ENCODE measurements around the gene IQCE. TPM values are rescaled to one million over a fixed set of nuclear protein-coding genes. Genes with fewer than 3 reads are reported as not detected.

The IQCE gene
- total RNA-seq, 1 experiment from 2014 or later, result 21.4 TPM

DNA sequence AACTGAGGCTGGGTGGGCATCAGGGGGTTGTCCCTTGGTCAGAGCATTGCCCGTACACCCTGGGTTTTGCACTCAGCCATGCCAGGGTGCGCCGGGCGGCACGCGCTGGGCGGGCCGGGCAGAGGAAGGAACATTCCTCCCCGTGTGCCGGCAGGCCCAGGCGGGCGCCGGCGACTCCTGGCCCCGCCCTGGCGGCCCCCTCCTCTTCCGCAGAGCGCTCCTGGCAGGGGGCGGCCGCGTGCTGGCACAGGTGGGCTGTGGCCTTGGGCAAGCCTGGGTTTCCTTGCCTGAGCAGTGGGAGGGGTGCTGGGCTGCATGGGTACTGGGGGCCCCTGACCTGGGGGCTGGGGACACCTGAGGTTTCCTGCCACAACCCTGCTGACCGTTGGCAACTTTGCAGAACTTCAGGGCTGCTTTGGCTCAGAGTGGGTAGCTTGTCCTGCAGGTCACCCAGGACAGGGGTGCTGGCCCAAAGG is 35.3 kb upstream of the IQCE start:
- H4K20me1 ChIP-seq (ENCODE audit: insufficient read depth), result no peaks in the 10 kb centered on the region
- peak; percentile 20 for ATAC-seq
- H3K4me1 ChIP-seq (ENCODE audit: control insufficient read depth in 1 of 2, insufficient read depth in 2 of 2, low read length in 2 of 2), result peaks cover 60 to 80% of the 10 kb centered on the region in 2 experiments

DNA sequence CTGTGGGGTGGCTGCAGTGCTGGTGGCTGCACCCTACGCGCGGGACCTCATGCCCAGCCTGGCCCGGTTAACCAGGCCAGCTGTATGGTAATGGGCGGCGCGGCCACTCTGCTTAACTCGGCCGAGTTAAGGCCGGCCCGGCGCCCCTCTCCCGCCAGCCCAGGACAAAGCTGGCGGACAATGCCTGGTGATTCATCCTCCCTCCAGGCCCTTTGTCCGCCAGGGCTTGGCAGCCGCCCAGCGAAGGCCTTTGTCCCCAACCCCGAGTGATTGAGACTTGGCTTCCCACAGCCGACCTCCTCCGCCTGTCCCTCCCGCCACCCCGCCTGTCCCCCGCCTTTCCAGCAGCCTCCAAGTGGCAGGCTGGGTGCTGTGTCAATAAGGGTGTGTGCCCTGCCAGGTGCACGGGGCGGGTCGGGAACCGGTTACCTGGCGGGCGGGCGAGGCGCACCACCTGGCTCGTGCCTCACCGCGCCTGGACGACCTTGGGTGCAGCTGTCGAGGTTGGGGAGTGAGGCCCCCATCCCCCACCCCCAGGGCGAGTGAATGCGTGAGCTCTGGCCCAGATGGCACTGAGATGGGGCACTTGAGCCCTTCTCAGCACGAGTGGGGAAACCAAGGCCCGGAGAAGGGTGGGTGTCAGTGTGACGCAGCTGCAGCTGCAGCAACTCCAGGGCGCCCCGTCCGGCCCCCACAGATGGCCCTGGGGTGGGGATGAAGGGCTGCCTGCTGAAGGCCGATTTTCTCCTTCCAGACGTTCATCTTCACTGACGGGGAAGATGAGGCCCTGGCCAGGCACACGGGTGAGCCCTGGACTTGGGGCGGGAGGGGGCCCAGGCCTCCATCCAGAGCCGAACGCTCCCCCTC is 34.6 kb upstream of the IQCE start:
- no peaks in the 10 kb centered on the region for H3K9me3 ChIP-seq (ENCODE audit: control insufficient read depth in 1 of 2, insufficient read depth in 1 of 2, low read depth in 1 of 2, low read length in 2 of 2)
- peak overlapping the region; percentile 98 for H3K27ac ChIP-seq (ENCODE audit: low read depth, low read length)
- no TSS peak for BruUV-seq (replicated peaks)
- H2AFZ ChIP-seq (ENCODE audit: low read depth, low read length, poor library complexity, severe bottlenecking), result no peak overlapping the region
- no peaks in the 10 kb centered on the region for H3K9me2 ChIP-seq (ENCODE audit: insufficient read depth)
- peak; percentile 84 for DNase-seq (ENCODE audit: low read depth, low spot score)
- peak overlapping the region; percentile 28 to 42 for H3K4me3 ChIP-seq (replicated peaks in 1 of 2; ENCODE audit: low read depth in 1 of 2, low read length in 2 of 2)
- peaks cover 64 to 80% of the 10 kb centered on the region in 2 experiments for H3K4me1 ChIP-seq (ENCODE audit: control insufficient read depth in 1 of 2, insufficient read depth in 2 of 2, low read length in 2 of 2)
- TF ChIP-seq RAD21 (IDR thresholded peaks at IDR 0.05; ENCODE audit: low read depth) (no peak), ZNF274 (IDR thresholded peaks at IDR 0.05; ENCODE audit: low read depth, low read length) (no peak), JUND (IDR thresholded peaks at IDR 0.05) (no peak), EGR1 (IDR thresholded peaks at IDR 0.05; ENCODE audit: low read depth) (no peak), FOSL1 (IDR thresholded peaks at IDR 0.05; ENCODE audit: low read depth) (no peak), YY1 (IDR thresholded peaks at IDR 0.05; ENCODE audit: extremely low read depth, insufficient replicate concordance, low read depth, low read length) (peak; percentile 44), POLR2AphosphoS5 (IDR thresholded peaks at IDR 0.05; ENCODE audit: low read depth, low read length) (peak; percentile 59; the same call in 1 of the 2 replicates)
- TF ChIP-seq, protein P1, sequence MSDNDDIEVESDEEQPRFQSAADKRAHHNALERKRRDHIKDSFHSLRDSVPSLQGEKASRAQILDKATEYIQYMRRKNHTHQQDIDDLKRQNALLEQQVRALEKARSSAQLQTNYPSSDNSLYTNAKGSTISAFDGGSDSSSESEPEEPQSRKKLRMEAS (IDR thresholded peaks at IDR 0.05), result no peak
- TF ChIP-seq, protein P2, sequence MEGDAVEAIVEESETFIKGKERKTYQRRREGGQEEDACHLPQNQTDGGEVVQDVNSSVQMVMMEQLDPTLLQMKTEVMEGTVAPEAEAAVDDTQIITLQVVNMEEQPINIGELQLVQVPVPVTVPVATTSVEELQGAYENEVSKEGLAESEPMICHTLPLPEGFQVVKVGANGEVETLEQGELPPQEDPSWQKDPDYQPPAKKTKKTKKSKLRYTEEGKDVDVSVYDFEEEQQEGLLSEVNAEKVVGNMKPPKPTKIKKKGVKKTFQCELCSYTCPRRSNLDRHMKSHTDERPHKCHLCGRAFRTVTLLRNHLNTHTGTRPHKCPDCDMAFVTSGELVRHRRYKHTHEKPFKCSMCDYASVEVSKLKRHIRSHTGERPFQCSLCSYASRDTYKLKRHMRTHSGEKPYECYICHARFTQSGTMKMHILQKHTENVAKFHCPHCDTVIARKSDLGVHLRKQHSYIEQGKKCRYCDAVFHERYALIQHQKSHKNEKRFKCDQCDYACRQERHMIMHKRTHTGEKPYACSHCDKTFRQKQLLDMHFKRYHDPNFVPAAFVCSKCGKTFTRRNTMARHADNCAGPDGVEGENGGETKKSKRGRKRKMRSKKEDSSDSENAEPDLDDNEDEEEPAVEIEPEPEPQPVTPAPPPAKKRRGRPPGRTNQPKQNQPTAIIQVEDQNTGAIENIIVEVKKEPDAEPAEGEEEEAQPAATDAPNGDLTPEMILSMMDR (IDR thresholded peaks at IDR 0.05 in 2 of 3, conservative IDR thresholded peaks at IDR 0.05 in 1 of 3; ENCODE audit: borderline replicate concordance in 1 of 3, insufficient read depth in 1 of 3, low read depth in 2 of 3, low read length in 2 of 3), result no peak
- TF ChIP-seq, protein P3, sequence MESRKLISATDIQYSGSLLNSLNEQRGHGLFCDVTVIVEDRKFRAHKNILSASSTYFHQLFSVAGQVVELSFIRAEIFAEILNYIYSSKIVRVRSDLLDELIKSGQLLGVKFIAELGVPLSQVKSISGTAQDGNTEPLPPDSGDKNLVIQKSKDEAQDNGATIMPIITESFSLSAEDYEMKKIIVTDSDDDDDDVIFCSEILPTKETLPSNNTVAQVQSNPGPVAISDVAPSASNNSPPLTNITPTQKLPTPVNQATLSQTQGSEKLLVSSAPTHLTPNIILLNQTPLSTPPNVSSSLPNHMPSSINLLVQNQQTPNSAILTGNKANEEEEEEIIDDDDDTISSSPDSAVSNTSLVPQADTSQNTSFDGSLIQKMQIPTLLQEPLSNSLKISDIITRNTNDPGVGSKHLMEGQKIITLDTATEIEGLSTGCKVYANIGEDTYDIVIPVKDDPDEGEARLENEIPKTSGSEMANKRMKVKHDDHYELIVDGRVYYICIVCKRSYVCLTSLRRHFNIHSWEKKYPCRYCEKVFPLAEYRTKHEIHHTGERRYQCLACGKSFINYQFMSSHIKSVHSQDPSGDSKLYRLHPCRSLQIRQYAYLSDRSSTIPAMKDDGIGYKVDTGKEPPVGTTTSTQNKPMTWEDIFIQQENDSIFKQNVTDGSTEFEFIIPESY (IDR thresholded peaks at IDR 0.05; ENCODE audit: extremely low read depth, insufficient replicate concordance, low read length), result peak; percentile 47
- POLR2A ChIA-PET, result no interaction called here
- ATAC-seq, result peak; percentile 57
- intact Hi-C loops (cut with micrococcal nuclease), result loop anchor here (5.0 kb wide), 1 partner anchor 33 kb away; the partner anchor contains the start of genes BRAT1 and IQCE
- H3K27me3 ChIP-seq (ENCODE audit: insufficient read depth, low read length), result no peaks in the 10 kb centered on the region
- peak overlapping the region; percentile 68 for H3K9ac ChIP-seq (ENCODE audit: low read length)
- CTCF ChIA-PET, result interaction anchor here (1.3 kb wide), 1 partner anchor 55 kb away, joined by 3 read pairs; no protein-coding TSS in a partner anchor
- peaks cover 13% of the 10 kb centered on the region; the same call in 1 of the 2 replicates for H3K79me2 ChIP-seq (ENCODE audit: insufficient read depth, low read length)
- no peaks in the 10 kb centered on the region for H4K20me1 ChIP-seq (ENCODE audit: insufficient read depth)
- no peaks in the 10 kb centered on the region for H3K36me3 ChIP-seq (ENCODE audit: control insufficient read depth in 1 of 2, insufficient read depth in 2 of 2, low read length in 2 of 2)
- RAD21 ChIA-PET (ENCODE audit: low non-redundant PET in 1 of 2, low total read pairs in 2 of 2, uncharacterized antibody in 2 of 2, unreplicated experiment in 2 of 2), result no interaction called here
- H3K4me2 ChIP-seq (ENCODE audit: low read length), result peak overlapping the region; percentile 85

More for the DNA sequence above, 35.3 kb upstream of the IQCE start:
- Histone ChIP-seq H3K4me3 (replicated peaks in 1 of 2; ENCODE audit: low read depth in 1 of 2, low read length in 2 of 2) (peak overlapping the region; percentile 28 to 42), H3K9me3 (ENCODE audit: control insufficient read depth in 1 of 2, insufficient read depth in 1 of 2, low read depth in 1 of 2, low read length in 2 of 2) (no peaks in the 10 kb centered on the region), H3K4me2 (ENCODE audit: low read length) (peak overlapping the region; percentile 85), H2AFZ (ENCODE audit: low read depth, low read length, poor library complexity, severe bottlenecking) (no peak overlapping the region), H3K27me3 (ENCODE audit: insufficient read depth, low read length) (no peaks in the 10 kb centered on the region), H3K9ac (ENCODE audit: low read length) (peak overlapping the region; percentile 68), H3K36me3 (ENCODE audit: control insufficient read depth in 1 of 2, insufficient read depth in 2 of 2, low read length in 2 of 2) (no peaks in the 10 kb centered on the region), H3K27ac (ENCODE audit: low read depth, low read length) (peak overlapping the region; percentile 98), H3K9me2 (ENCODE audit: insufficient read depth) (no peaks in the 10 kb centered on the region), H3K79me2 (ENCODE audit: insufficient read depth, low read length) (peaks cover 13% of the 10 kb centered on the region; the same call in 1 of the 2 replicates)
- ChIA-PET RAD21 (ENCODE audit: low non-redundant PET in 1 of 2, low total read pairs in 2 of 2, uncharacterized antibody in 2 of 2, unreplicated experiment in 2 of 2) (no interaction called here), CTCF (interaction anchor here (1.3 kb wide), 1 partner anchor 54 kb away, joined by 3 read pairs; no protein-coding TSS in a partner anchor), POLR2A (no interaction called here)
- no peak for DNase-seq (ENCODE audit: low read depth, low spot score)
- intact Hi-C loops (cut with micrococcal nuclease), result loop anchor here (5.0 kb wide), 1 partner anchor 34 kb away; the partner anchor contains the start of genes BRAT1 and IQCE
- TF ChIP-seq ZFX (IDR thresholded peaks at IDR 0.05), result peak; percentile 27; the same call in 1 of the 2 replicates
- TF ChIP-seq EGR1 (IDR thresholded peaks at IDR 0.05; ENCODE audit: low read depth), result no peak
- TF ChIP-seq, protein P4, sequence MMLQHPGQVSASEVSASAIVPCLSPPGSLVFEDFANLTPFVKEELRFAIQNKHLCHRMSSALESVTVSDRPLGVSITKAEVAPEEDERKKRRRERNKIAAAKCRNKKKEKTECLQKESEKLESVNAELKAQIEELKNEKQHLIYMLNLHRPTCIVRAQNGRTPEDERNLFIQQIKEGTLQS (IDR thresholded peaks at IDR 0.05), result no peak
- no TSS peak for BruUV-seq (replicated peaks)
